NB4 (cell line): ENCODE results near the gene BMPR1B.

Source experiments
- DNase-seq: peaks from one replicate; pipeline ENCODE4 v3.0.0; 2010; ENCODE audit warnings: low read depth
- H3K4me3 ChIP-seq: one replicate; pipeline ENCODE4 v1.5.1; 2011; ENCODE audit warnings: mild to moderate bottlenecking, low read depth, low read length, moderate library complexity
- CTCF ChIP-seq: IDR thresholded peaks from one replicate; pipeline ENCODE4 v1.5.1; 2012; ENCODE audit warnings: low read depth, low read length
- MYC ChIP-seq: IDR thresholded peaks from 2 replicates; pipeline ENCODE4 v1.6.1; 2011; ENCODE audit warnings: low read depth, low read length
- POLR2A ChIP-seq: IDR thresholded peaks from 2 replicates; pipeline ENCODE4 v1.6.1; 2011; ENCODE audit warnings: mild to moderate bottlenecking; ENCODE audit not compliant: insufficient read length; ENCODE audit errors: extremely low read depth
- TF ChIP-seq, protein P1 (sequence below): IDR thresholded peaks from 2 replicates; pipeline ENCODE4 v1.6.1; 2011; ENCODE audit warnings: low read depth, low read length

Gene BMPR1B

GRCh38 chr4:95013236-95013635, 255.5 kb downstream of the BMPR1B start:
- H3K4me3 ChIP-seq: no peak overlapping the region
- no peak for TF ChIP-seq POLR2A
- TF ChIP-seq CTCF: no peak
- no peak for TF ChIP-seq MYC
- TF ChIP-seq, protein P1, sequence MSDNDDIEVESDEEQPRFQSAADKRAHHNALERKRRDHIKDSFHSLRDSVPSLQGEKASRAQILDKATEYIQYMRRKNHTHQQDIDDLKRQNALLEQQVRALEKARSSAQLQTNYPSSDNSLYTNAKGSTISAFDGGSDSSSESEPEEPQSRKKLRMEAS: no peak
- DNase-seq: no peak

GRCh38 chr4:95014068-95014467, 256.3 kb downstream of the BMPR1B start:
- no peak for DNase-seq
- TF ChIP-seq POLR2A: no peak
- TF ChIP-seq, protein P1: no peak
- no peak for TF ChIP-seq MYC
- no peak for TF ChIP-seq CTCF
- H3K4me3 ChIP-seq: no peak overlapping the region

GRCh38 chr4:95017305-95018064, 259.7 kb downstream of the BMPR1B start:
- no peak for DNase-seq
- no peak overlapping the region for H3K4me3 ChIP-seq
- TF ChIP-seq POLR2A (no peak), CTCF (no peak), MYC (no peak)
- TF ChIP-seq, protein P1: no peak

- DNase-seq: no peak
- H3K4me3 ChIP-seq: no peak overlapping the region
- no peak for TF ChIP-seq CTCF
- no peak for TF ChIP-seq MYC
- TF ChIP-seq, protein P1: no peak
- no peak for TF ChIP-seq POLR2A
These were observed 261.0 kb downstream of the BMPR1B start for GRCh38 chr4:95018785-95019184.

- DNase-seq: no peak
- TF ChIP-seq CTCF (no peak), POLR2A (no peak), MYC (no peak)
- TF ChIP-seq, protein P1: no peak
- H3K4me3 ChIP-seq: no peak overlapping the region
These were observed 262.8 kb downstream of the BMPR1B start for GRCh38 chr4:95020521-95020920.
